HepG2 (cell line): ENCODE results near the gene CISD3. TPM values are rescaled to one million over a fixed set of nuclear protein-coding genes. Genes with fewer than 3 reads are reported as not detected.

Experiments used
- BRD4 ChIP-seq: sonication (generic); formaldehyde crosslinking; IDR thresholded peaks from 2 replicates; pipeline ENCODE4 v1.4.0; 2020; ENCODE audit warnings: missing genetic modification reagents
- CBX2 ChIP-seq, 2 experiments: fragments of 200-600 bp in 1 of 2; sonication (generic); formaldehyde crosslinking in 1 of 2; IDR thresholded peaks; 2 replicates each; pipeline versions ENCODE4 v1.7.0 to v1.8.1; 2018 to 2022; ENCODE audit warnings: low read depth in 2 of 2, low read length in 1 of 2, mild to moderate bottlenecking in 1 of 2, missing genetic modification reagents in 1 of 2
- GLMP ChIP-seq: sonication (generic); formaldehyde crosslinking; IDR thresholded peaks from 2 replicates; pipeline ENCODE4 v1.9.0; 2021; ENCODE audit warnings: missing genetic modification reagents, mild to moderate bottlenecking, borderline replicate concordance
- HMGXB4 ChIP-seq, 2 experiments: sonication (generic) in 1 of 2; formaldehyde crosslinking in 1 of 2; IDR thresholded peaks; 2 replicates each; pipeline versions ENCODE4 v1.4.0 to v1.6.1; 2018 to 2020; ENCODE audit warnings: missing genetic modification reagents in 2 of 2, borderline replicate concordance in 1 of 2, low read depth in 1 of 2, mild to moderate bottlenecking in 1 of 2, missing biosample characterization in 1 of 2
- KDM3A ChIP-seq: IDR thresholded peaks from 2 replicates; pipeline ENCODE4 v1.6.1; 2018; ENCODE audit warnings: low read depth, missing compliant biosample characterization
- KDM5A ChIP-seq: fragments of 200-600 bp; sonication (generic); IDR thresholded peaks from 2 replicates; pipeline ENCODE4 v1.7.0; 2018; ENCODE audit warnings: antibody characterized with exemption, mild to moderate bottlenecking, low read length, borderline replicate concordance
- LCORL ChIP-seq, 2 experiments: fragments of 450-650 bp in 1 of 2; sonication (generic) in 1 of 2; formaldehyde crosslinking in 1 of 2; IDR thresholded peaks; 2 replicates each; pipeline versions ENCODE4 v1.5.0 to v1.6.1; 2017 to 2020; ENCODE audit warnings: antibody characterized with exemption in 1 of 2, missing genetic modification reagents in 1 of 2
- MTF2 ChIP-seq: sonication (generic); formaldehyde crosslinking; IDR thresholded peaks from 2 replicates; pipeline ENCODE4 v1.5.0; 2020; ENCODE audit warnings: missing genetic modification reagents, borderline replicate concordance
- PHF20 ChIP-seq: sonication (generic); formaldehyde crosslinking; IDR thresholded peaks from 2 replicates; pipeline ENCODE4 v1.5.0; 2020; ENCODE audit warnings: mild to moderate bottlenecking, missing genetic modification reagents
- RBM39 ChIP-seq: fragments of 200-400 bp; formaldehyde crosslinking; IDR thresholded peaks from one replicate; pipeline ENCODE4 v1.6.1; 2018; ENCODE audit warnings: antibody characterized with exemption, mild to moderate bottlenecking, low read depth, low read length; ENCODE audit not compliant: poor library complexity, severe bottlenecking
- SATB2 ChIP-seq: sonication (generic); formaldehyde crosslinking; IDR thresholded peaks from 2 replicates; pipeline ENCODE4 v1.5.0; 2020; ENCODE audit warnings: missing genetic modification reagents
- SIN3B ChIP-seq: fragments of 150-350 bp; IDR thresholded peaks from 2 replicates; pipeline ENCODE4 v1.6.1; 2014; ENCODE audit warnings: low read length
- TFDP1 ChIP-seq: IDR thresholded peaks from 2 replicates; pipeline ENCODE4 v1.6.1; 2016; ENCODE audit warnings: missing compliant biosample characterization, missing genetic modification reagents, borderline replicate concordance
- TGIF2 ChIP-seq: IDR thresholded peaks from 2 replicates; pipeline ENCODE4 v1.6.1; 2016; ENCODE audit warnings: control low read depth, missing compliant biosample characterization
- ZBTB37 ChIP-seq: sonication (generic); formaldehyde crosslinking; IDR thresholded peaks from 2 replicates; pipeline ENCODE4 v1.4.0; 2020; ENCODE audit warnings: mild to moderate bottlenecking, missing genetic modification reagents
- ZFYVE20 ChIP-seq: sonication (generic); formaldehyde crosslinking; IDR thresholded peaks from 2 replicates; pipeline ENCODE4 v1.8.0; 2023; ENCODE audit warnings: low read depth, mild to moderate bottlenecking, moderate library complexity, missing genetic modification reagents, borderline replicate concordance
- ZKSCAN5 ChIP-seq: sonication (generic); formaldehyde crosslinking; IDR thresholded peaks from 2 replicates; pipeline ENCODE4 v1.5.1; 2020; ENCODE audit warnings: mild to moderate bottlenecking, missing genetic modification reagents
- ZMAT3 ChIP-seq: sonication (generic); formaldehyde crosslinking; conservative IDR thresholded peaks from 2 replicates; pipeline ENCODE4 v1.7.0; 2021; ENCODE audit warnings: missing genetic modification reagents
- ZNF260 ChIP-seq: sonication (generic); formaldehyde crosslinking; IDR thresholded peaks from 2 replicates; pipeline ENCODE4 v1.4.0; 2020; ENCODE audit warnings: missing genetic modification reagents, low read depth, mild to moderate bottlenecking, borderline replicate concordance
- ZNF329 ChIP-seq: sonication (generic); formaldehyde crosslinking; IDR thresholded peaks from 2 replicates; pipeline ENCODE4 v1.9.0; 2021; ENCODE audit warnings: low read depth, mild to moderate bottlenecking, missing genetic modification reagents
- ZNF496 ChIP-seq: sonication (generic); formaldehyde crosslinking; IDR thresholded peaks from 2 replicates; pipeline ENCODE4 v1.8.1; 2023; ENCODE audit warnings: mild to moderate bottlenecking, moderate library complexity, missing genetic modification reagents; ENCODE audit not compliant: insufficient replicate concordance
- ZNF780A ChIP-seq: sonication (generic); formaldehyde crosslinking; IDR thresholded peaks from 2 replicates; pipeline ENCODE4 v1.8.0; 2022; ENCODE audit warnings: mild to moderate bottlenecking, missing genetic modification reagents, moderate library complexity
- ZNF83 ChIP-seq: sonication (generic); formaldehyde crosslinking; IDR thresholded peaks from 2 replicates; pipeline ENCODE4 v1.4.0; 2020; ENCODE audit warnings: missing genetic modification reagents, mild to moderate bottlenecking, borderline replicate concordance
- ZNF879 ChIP-seq: sonication (generic); formaldehyde crosslinking; IDR thresholded peaks from 2 replicates; pipeline ENCODE4 v1.8.1; 2023; ENCODE audit warnings: missing genetic modification reagents
- polyA plus RNA-seq, 8 experiments: library from polyadenylated mRNA; depleted of rRNA in 3 of 8; stranded (reverse) in 7 of 8; unstranded in 1 of 8; fragments of >200 nt; fragmentation: Illumina TruSeq in 4 of 8; extraction: Trizol in 4 of 8; gene quantifications; 2 replicates each; pipeline versions ENCODE4 v1.2.1 to v1.2.3, GENCODE V29; 2011 to 2016; ENCODE audit warnings: low read depth in 4 of 8, missing spikeins in 1 of 8, mixed read lengths in 1 of 8; ENCODE audit not compliant: insufficient read depth in 1 of 8
- total RNA-seq, 5 experiments: library from RNA; depleted of rRNA; stranded (reverse); fragments of >200 nt; fragmentation: Illumina TruSeq; extraction: Trizol; gene quantifications; 2 replicates each; pipeline ENCODE4 v1.2.3, GENCODE V29; 2016; ENCODE audit warnings: low read depth in 1 of 5

CISD3 gene
- total and polyA plus RNA-seq, 2 of the 13 experiments (the other 11 are each of a cell fraction or from before 2014, with no cell fraction given): 30.0 to 34.1 TPM

GRCh38 chr17:38751808-38752307, 21.7 kb downstream of the CISD3 start (continued):
- TF ChIP-seq SATB2 (CRISPR knock-in tag): 0 out of 2 replicates have a peak, but pooled peaks have one; percentile 52
- TF ChIP-seq RBM39: no peak
- peak; percentile 64 for TF ChIP-seq BRD4 (CRISPR knock-in tag)
- TF ChIP-seq ZNF879 (CRISPR knock-in tag): 0 out of 2 replicates have a peak, but pooled peaks have one; percentile 64
- no peak for TF ChIP-seq ZKSCAN5 (CRISPR knock-in tag)
- no peak; the same call in 1 of the 2 replicates for TF ChIP-seq ZNF260
- peak; percentile 59; the same call in 1 of the 2 replicates for TF ChIP-seq TFDP1
- peak; percentile 81 for TF ChIP-seq TGIF2
- no peak for TF ChIP-seq ZNF329
- 0 out of 2 replicates have a peak, but pooled peaks have one; percentile 37 for TF ChIP-seq ZNF780A
- peak; percentile 99 to 100 for TF ChIP-seq HMGXB4 (CRISPR knock-in tag; IDR thresholded peaks at IDR 0.05; ENCODE audit: borderline replicate concordance in 1 of 2, low read depth in 1 of 2)
- no peak for TF ChIP-seq KDM5A
- 0 out of 2 replicates have a peak, but pooled peaks have one; percentile 63 for TF ChIP-seq KDM3A (CRISPR knock-in tag)
- TF ChIP-seq LCORL (IDR thresholded peaks at IDR 0.05): no peak
- TF ChIP-seq LCORL (CRISPR knock-in tag; IDR thresholded peaks at IDR 0.05): peak; percentile 55
- TF ChIP-seq ZNF496 (CRISPR knock-in tag): no peak
- no peak for TF ChIP-seq ZBTB37 (CRISPR knock-in tag)
- peak; percentile 96 for TF ChIP-seq ZMAT3 (CRISPR knock-in tag)
- no peak for TF ChIP-seq CBX2 (IDR thresholded peaks at IDR 0.05; ENCODE audit: low read depth, low read length)
- TF ChIP-seq CBX2 (CRISPR knock-in tag; IDR thresholded peaks at IDR 0.05; ENCODE audit: low read depth): no peak
- TF ChIP-seq PHF20 (CRISPR knock-in tag): no peak
- TF ChIP-seq GLMP (CRISPR knock-in tag): no peak
- TF ChIP-seq ZNF83: no peak
- TF ChIP-seq SIN3B: 0 out of 2 replicates have a peak, but pooled peaks have one; percentile 38
- 0 out of 2 replicates have a peak, but pooled peaks have one; percentile 9 for TF ChIP-seq MTF2 (CRISPR knock-in tag)
- TF ChIP-seq ZFYVE20 (CRISPR knock-in tag): no peak
